SK-N-SH treated with all-trans-retinoic acid at 6 μM for 48 hours (cell line): ENCODE data around the gene ATP4B.

ENCODE experiments used
- ATAC-seq: fragments of 200-7000 bp; cut with Tn5 transposase; 3 replicates; pipeline ENCODE4 v1.9.1; 2020; ENCODE audit warnings: mild to moderate bottlenecking, moderate library complexity
- ARNTL ChIP-seq: fragments of 450-650 bp; formaldehyde crosslinking; IDR thresholded peaks from 2 replicates; pipeline ENCODE4 v1.5.0; 2020; ENCODE audit warnings: low read depth, mild to moderate bottlenecking, moderate library complexity, borderline replicate concordance
- BACH2 ChIP-seq: fragments of 250-450 bp; sonication (Bioruptor Pico); IDR thresholded peaks from 2 replicates; pipeline ENCODE4 v1.9.0; 2021; ENCODE audit warnings: mild to moderate bottlenecking, borderline replicate concordance
- CSDC2 ChIP-seq: fragments of 250-450 bp; sonication (Bioruptor Pico); IDR thresholded peaks from 2 replicates; pipeline ENCODE4 v1.5.0; 2020; ENCODE audit warnings: mild to moderate bottlenecking, moderate library complexity
- CSRNP3 ChIP-seq: fragments of 250-450 bp; sonication (Bioruptor Pico); IDR thresholded peaks from 2 replicates; pipeline ENCODE4 v1.5.1; 2021; ENCODE audit warnings: mild to moderate bottlenecking, moderate library complexity
- ESRRG ChIP-seq: fragments of 250-450 bp; sonication (Bioruptor Pico); IDR thresholded peaks from 2 replicates; pipeline ENCODE4 v1.6.1; 2021; ENCODE audit warnings: mild to moderate bottlenecking
- GLIS3 ChIP-seq: fragments of 250-450 bp; sonication (Bioruptor Pico); IDR thresholded peaks from 2 replicates; pipeline ENCODE4 v1.5.0; 2020; ENCODE audit warnings: mild to moderate bottlenecking, moderate library complexity
- ISL1 ChIP-seq: fragments of 250-450 bp; sonication (Bioruptor Pico); IDR thresholded peaks from 2 replicates; pipeline ENCODE4 v2.1.2; 2022; ENCODE audit warnings: mild to moderate bottlenecking, moderate library complexity
- OSR1 ChIP-seq: fragments of 250-450 bp; sonication (Bioruptor Pico); IDR thresholded peaks from 2 replicates; pipeline ENCODE4 v1.8.0; 2022; ENCODE audit warnings: moderate library complexity, mild to moderate bottlenecking, inconsistent platforms
- PATZ1 ChIP-seq: fragments of 250-450 bp; sonication (Bioruptor Pico); IDR thresholded peaks from 2 replicates; pipeline ENCODE4 v1.8.0; 2020; ENCODE audit warnings: mild to moderate bottlenecking, moderate library complexity, borderline replicate concordance
- POU6F1 ChIP-seq: fragments of 250-450 bp; sonication (Bioruptor Pico); IDR thresholded peaks from 2 replicates; pipeline ENCODE4 v1.8.0; 2021; ENCODE audit warnings: low read depth, mild to moderate bottlenecking, moderate library complexity, borderline replicate concordance
- RARB ChIP-seq: fragments of 250-450 bp; sonication (Bioruptor Pico); IDR thresholded peaks from 2 replicates; pipeline ENCODE4 v1.8.0; 2021; ENCODE audit warnings: mild to moderate bottlenecking, moderate library complexity
- SNAI2 ChIP-seq: fragments of 250-450 bp; sonication (Bioruptor Pico); IDR thresholded peaks from 2 replicates; pipeline ENCODE4 v1.5.0; 2020; ENCODE audit warnings: mild to moderate bottlenecking, moderate library complexity
- TCF4 ChIP-seq: fragments of 250-450 bp; sonication (Bioruptor Pico); IDR thresholded peaks from 2 replicates; pipeline ENCODE4 v1.8.0; 2021; ENCODE audit warnings: mild to moderate bottlenecking, moderate library complexity, borderline replicate concordance
- TOX ChIP-seq: fragments of 250-450 bp; sonication (Bioruptor Pico); IDR thresholded peaks from 2 replicates; pipeline ENCODE4 v1.8.0; 2021; ENCODE audit warnings: mild to moderate bottlenecking, moderate library complexity, borderline replicate concordance
- ZC3H10 ChIP-seq: fragments of 250-450 bp; sonication (Bioruptor Pico); IDR thresholded peaks from 2 replicates; pipeline ENCODE4 v1.5.1; 2021; ENCODE audit warnings: mild to moderate bottlenecking, moderate library complexity
- ZFP3 ChIP-seq: fragments of 250-450 bp; sonication (Bioruptor Pico); IDR thresholded peaks from 2 replicates; pipeline ENCODE4 v1.5.0; 2020; ENCODE audit warnings: mild to moderate bottlenecking, moderate library complexity
- ZFP30 ChIP-seq: fragments of 450-650 bp; formaldehyde crosslinking; IDR thresholded peaks from 2 replicates; pipeline ENCODE4 v1.5.0; 2022; ENCODE audit warnings: mild to moderate bottlenecking, moderate library complexity
- ZNF8 ChIP-seq: fragments of 450-650 bp; formaldehyde crosslinking; IDR thresholded peaks from 2 replicates; pipeline ENCODE4 v1.5.0; 2020; ENCODE audit warnings: mild to moderate bottlenecking, moderate library complexity
- TF ChIP-seq, protein P1 (sequence below): fragments of 250-450 bp; sonication (Bioruptor Pico); IDR thresholded peaks from 2 replicates; pipeline ENCODE4 v1.5.0; 2020; ENCODE audit warnings: mild to moderate bottlenecking, moderate library complexity

ATP4B gene

GRCh38 chr13:113663934-113664333 lies 5.9 kb upstream of the ATP4B start:
- TF ChIP-seq ARNTL (CRISPR knock-in tag) = no peak
- TF ChIP-seq ZFP3 (CRISPR knock-in tag) = no peak
- no peak for TF ChIP-seq GLIS3 (CRISPR knock-in tag)
- no peak for TF ChIP-seq SNAI2 (CRISPR knock-in tag)
- TF ChIP-seq ISL1 (CRISPR knock-in tag) = no peak
- TF ChIP-seq OSR1 (CRISPR knock-in tag) = no peak
- TF ChIP-seq POU6F1 (CRISPR knock-in tag) = no peak
- no peak for TF ChIP-seq ZC3H10 (CRISPR knock-in tag)
- TF ChIP-seq ZNF8 (CRISPR knock-in tag) = no peak
- no peak for TF ChIP-seq CSDC2
- no peak for TF ChIP-seq TCF4 (CRISPR knock-in tag)
- no peak for TF ChIP-seq PATZ1 (CRISPR knock-in tag)
- TF ChIP-seq, protein P1, sequence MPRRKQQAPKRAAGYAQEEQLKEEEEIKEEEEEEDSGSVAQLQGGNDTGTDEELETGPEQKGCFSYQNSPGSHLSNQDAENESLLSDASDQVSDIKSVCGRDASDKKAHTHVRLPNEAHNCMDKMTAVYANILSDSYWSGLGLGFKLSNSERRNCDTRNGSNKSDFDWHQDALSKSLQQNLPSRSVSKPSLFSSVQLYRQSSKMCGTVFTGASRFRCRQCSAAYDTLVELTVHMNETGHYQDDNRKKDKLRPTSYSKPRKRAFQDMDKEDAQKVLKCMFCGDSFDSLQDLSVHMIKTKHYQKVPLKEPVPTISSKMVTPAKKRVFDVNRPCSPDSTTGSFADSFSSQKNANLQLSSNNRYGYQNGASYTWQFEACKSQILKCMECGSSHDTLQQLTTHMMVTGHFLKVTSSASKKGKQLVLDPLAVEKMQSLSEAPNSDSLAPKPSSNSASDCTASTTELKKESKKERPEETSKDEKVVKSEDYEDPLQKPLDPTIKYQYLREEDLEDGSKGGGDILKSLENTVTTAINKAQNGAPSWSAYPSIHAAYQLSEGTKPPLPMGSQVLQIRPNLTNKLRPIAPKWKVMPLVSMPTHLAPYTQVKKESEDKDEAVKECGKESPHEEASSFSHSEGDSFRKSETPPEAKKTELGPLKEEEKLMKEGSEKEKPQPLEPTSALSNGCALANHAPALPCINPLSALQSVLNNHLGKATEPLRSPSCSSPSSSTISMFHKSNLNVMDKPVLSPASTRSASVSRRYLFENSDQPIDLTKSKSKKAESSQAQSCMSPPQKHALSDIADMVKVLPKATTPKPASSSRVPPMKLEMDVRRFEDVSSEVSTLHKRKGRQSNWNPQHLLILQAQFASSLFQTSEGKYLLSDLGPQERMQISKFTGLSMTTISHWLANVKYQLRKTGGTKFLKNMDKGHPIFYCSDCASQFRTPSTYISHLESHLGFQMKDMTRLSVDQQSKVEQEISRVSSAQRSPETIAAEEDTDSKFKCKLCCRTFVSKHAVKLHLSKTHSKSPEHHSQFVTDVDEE = no peak
- TF ChIP-seq CSRNP3 (CRISPR knock-in tag) = no peak
- TF ChIP-seq ZFP30 = no peak
- no peak for TF ChIP-seq RARB
- TF ChIP-seq BACH2 (CRISPR knock-in tag) = no peak
- no peak; the same call in 2 of the 3 replicates for ATAC-seq

GRCh38 chr13:113661509-113661908 lies 3.5 kb upstream of the ATP4B start:
- ATAC-seq = no peak
- no peak for TF ChIP-seq TCF4 (CRISPR knock-in tag)
- TF ChIP-seq ISL1 (CRISPR knock-in tag) = no peak
- TF ChIP-seq RARB = no peak
- no peak for TF ChIP-seq ARNTL (CRISPR knock-in tag)
- no peak for TF ChIP-seq OSR1 (CRISPR knock-in tag)
- no peak for TF ChIP-seq PATZ1 (CRISPR knock-in tag)
- no peak for TF ChIP-seq SNAI2 (CRISPR knock-in tag)
- no peak for TF ChIP-seq GLIS3 (CRISPR knock-in tag)
- no peak for TF ChIP-seq ESRRG
- no peak for TF ChIP-seq ZFP30
- no peak for TF ChIP-seq BACH2 (CRISPR knock-in tag)
- TF ChIP-seq CSRNP3 (CRISPR knock-in tag) = no peak
- TF ChIP-seq ZC3H10 (CRISPR knock-in tag) = no peak
- no peak for TF ChIP-seq CSDC2
- no peak for TF ChIP-seq POU6F1 (CRISPR knock-in tag)
- TF ChIP-seq TOX (CRISPR knock-in tag) = no peak
